Effector memory CD8-positive, alpha-beta T cell (primary cell): Measurements from ENCODE around the gene TOP3A.
"Not testable (repeated sequence)": the region's sequence is repeated elsewhere in the genome, so short reads cannot be mapped to it uniquely, and the experiment has no call there.

Experiments used
- ATAC-seq: fragments of 150-1000 bp; cut with Tn5 transposase; replicated peaks from 2 replicates; pipeline ENCODE4 v1.10.0; 2021; ENCODE audit warnings: mild to moderate bottlenecking, moderate library complexity
- DNase-seq, 3 experiments: peaks; one replicate each; pipeline ENCODE4 v3.0.0; 2021
- H3K27ac Mint-ChIP-seq, 2 donors: one replicate each; pipeline ENCODE4 v1.8.0; 2022; ENCODE audit warnings: mild to moderate bottlenecking in 2 of 2, mixed read lengths in 2 of 2, moderate library complexity in 2 of 2
- H3K27me3 Mint-ChIP-seq, 2 donors: one replicate each; pipeline ENCODE4 v1.8.0; 2022; ENCODE audit warnings: mixed read lengths in 2 of 2
- H3K36me3 Mint-ChIP-seq: one replicate; pipeline ENCODE4 v1.8.0; 2022; ENCODE audit warnings: mild to moderate bottlenecking, moderate library complexity, mixed read lengths; ENCODE audit not compliant: insufficient read depth
- H3K4me1 Mint-ChIP-seq, 2 donors: one replicate each; pipeline ENCODE4 v1.8.0; 2022; ENCODE audit warnings: low read depth in 2 of 2, mixed read lengths in 2 of 2
- H3K4me3 Mint-ChIP-seq, 2 donors: one replicate each; pipeline ENCODE4 v1.8.0; 2022; ENCODE audit warnings: mild to moderate bottlenecking in 2 of 2, mixed read lengths in 2 of 2, moderate library complexity in 2 of 2
- H3K9me3 Mint-ChIP-seq, 2 donors: one replicate each; pipeline ENCODE4 v1.8.0; 2022; ENCODE audit warnings: mixed read lengths in 2 of 2

Gene TOP3A

DNA sequence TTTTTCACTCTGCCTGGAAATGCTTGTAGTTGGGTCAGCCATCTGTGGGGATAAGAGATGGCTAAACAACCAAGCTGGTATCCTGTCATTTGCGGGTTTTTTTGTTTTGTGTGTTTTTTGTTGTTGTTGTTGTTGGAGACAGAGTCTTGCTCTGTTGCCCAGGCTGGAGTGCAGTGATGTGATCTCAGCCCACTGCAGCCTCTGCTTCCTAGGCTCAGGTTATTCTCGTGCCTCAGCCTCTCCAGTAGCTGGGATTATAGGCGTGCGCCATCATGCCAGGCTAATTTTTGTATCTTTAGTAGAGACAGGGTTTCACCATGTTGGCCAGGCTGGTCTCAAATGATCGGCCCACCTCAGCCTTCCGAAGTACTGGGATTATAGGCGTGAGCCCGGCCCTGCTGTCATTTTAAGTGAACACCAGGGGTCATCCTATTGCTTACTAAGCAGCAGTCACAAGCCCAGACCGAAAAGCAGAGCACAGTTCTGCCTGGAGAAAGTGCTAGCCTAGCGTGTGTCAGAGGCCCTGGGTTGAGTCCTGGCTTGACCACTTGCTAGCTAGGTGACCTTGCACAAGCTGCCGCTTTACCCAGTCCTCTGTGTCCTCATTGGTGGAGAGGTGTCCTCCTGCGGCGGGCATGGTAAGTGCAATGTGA lies 4.9 kb upstream of the TOP3A start:
- peak overlapping the region; percentile 8 to 40 for H3K4me3 Mint-ChIP-seq
- H3K36me3 Mint-ChIP-seq: peaks cover 54% of the 10 kb centered on the region
- no peaks in the 10 kb centered on the region for H3K9me3 Mint-ChIP-seq
- ATAC-seq (no peak), DNase-seq (no peak)
- no peaks in the 10 kb centered on the region for H3K27me3 Mint-ChIP-seq
- H3K4me1 Mint-ChIP-seq: peaks cover 54 to 58% of the 10 kb centered on the region in 2 donors
- H3K27ac Mint-ChIP-seq: peak overlapping the region; percentile 68 to 74

DNA sequence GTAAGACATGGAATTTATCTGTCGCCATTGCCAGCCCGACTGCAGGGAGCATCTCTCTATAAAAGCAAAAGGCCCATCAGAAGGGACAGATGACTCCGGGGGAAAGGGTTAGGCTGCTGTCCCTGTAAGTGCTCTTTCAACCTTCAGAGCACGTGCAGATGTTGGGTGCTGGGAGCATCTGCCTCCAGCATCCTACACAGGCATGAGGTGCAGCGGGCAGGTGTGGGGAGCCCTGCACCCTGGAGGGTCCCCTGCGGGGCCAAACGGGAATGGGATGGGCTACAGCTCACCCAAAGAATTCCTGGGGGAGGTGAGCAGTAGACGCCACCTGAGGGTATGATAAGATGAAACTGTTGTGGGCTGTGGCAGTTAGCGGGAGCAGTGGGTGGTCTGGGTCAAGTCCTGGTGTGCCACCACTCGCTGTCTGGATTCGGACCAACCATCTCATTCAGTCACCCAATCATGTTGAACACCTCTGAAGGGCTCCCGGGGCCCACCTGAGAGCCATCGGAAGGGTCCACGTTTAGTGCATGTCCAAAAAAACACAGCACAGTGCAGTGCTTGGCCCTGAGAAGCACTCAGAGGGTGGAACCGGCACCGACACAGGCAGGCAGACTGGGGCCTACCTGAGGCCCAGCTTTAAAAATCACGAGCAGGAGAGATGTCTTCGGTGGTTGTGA lies 4.1 kb upstream of the TOP3A start:
- peak overlapping the region; percentile 59 to 88 for H3K4me3 Mint-ChIP-seq
- ATAC-seq: no peak
- H3K4me1 Mint-ChIP-seq: peaks cover 57 to 60% of the 10 kb centered on the region in 2 donors
- H3K36me3 Mint-ChIP-seq: peaks cover 51% of the 10 kb centered on the region
- peak overlapping the region in 1 of 2 donors; percentile 57 for H3K27ac Mint-ChIP-seq
- H3K9me3 Mint-ChIP-seq: no peaks in the 10 kb centered on the region
- H3K27me3 Mint-ChIP-seq: no peaks in the 10 kb centered on the region
- no peak for DNase-seq

DNA sequence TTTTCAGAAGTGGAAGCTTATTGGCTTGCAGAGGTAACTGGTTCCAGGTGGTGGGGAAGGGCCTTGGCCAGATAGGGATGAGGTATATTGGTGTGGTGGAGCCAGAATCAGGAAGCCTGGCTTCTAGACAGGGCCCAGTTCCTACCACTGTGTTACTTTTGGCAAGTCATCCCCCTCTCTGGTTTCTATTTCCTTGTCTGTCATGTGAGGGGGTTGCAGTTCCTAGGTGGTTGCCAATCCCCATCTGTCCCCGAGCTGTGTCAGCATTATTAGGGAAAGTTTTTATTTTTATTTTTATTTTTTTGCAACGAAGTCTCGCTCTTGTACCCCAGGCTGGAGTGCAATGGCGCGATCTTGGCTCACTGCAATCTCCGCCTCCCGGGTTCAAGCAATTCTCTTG lies 3.3 kb upstream of the TOP3A start:
- no peak for DNase-seq
- H3K27ac Mint-ChIP-seq: peak overlapping the region in 1 of 2 donors; percentile 73
- H3K4me1 Mint-ChIP-seq: peaks cover 56 to 64% of the 10 kb centered on the region in 2 donors
- H3K27me3 Mint-ChIP-seq: no peaks in the 10 kb centered on the region
- ATAC-seq: no peak
- H3K36me3 Mint-ChIP-seq: peaks cover 45% of the 10 kb centered on the region
- peak overlapping the region; percentile 59 to 88 for H3K4me3 Mint-ChIP-seq
- no peaks in the 10 kb centered on the region for H3K9me3 Mint-ChIP-seq

DNA sequence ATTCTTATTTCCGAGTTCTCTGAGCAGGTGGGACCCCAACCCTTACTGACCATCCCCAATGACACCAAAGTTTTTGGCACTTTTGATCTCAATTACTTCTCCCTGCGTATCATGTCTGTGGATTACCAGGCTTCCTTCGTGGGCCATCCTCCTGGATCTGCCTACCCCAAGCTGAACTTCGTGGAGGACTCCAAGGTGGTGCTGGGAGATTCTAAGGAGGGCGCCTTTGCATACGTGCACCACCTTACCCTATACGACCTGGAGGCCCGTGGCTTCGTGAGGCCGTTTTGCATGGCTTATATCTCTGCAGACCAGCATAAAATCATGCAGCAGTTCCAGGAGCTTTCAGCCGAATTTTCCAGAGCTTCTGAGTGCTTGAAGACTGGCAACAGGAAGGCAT lies 1.2 kb upstream of the TOP3A start:
- Mint-ChIP-seq H3K36me3 (peaks cover 48% of the 10 kb centered on the region), H3K9me3 (no peaks in the 10 kb centered on the region), H3K27ac (peak overlapping the region; percentile 95), H3K27me3 (no peaks in the 10 kb centered on the region), H3K4me3 (peak overlapping the region; percentile 88 to 98), H3K4me1 (peaks cover 63 to 72% of the 10 kb centered on the region in 2 donors)
- no peak for DNase-seq
- no peak for ATAC-seq

DNA sequence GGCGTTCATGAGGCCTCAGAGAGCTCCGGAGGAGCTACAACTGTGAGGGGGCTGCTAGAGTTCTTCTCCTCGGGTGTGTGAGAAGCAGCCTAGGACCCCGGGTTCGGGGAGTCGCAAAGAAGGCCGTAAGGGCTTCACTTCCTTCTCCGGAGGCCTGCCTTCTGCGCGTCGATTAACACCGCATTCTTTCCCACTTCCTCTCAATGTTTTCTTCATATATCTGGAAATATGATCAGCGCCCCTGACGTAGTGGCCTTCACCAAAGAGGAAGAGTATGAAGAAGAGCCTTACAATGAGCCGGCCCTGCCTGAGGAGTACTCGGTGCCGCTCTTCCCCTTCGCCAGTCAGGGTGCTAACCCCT lies 748 bp upstream of the TOP3A start:
- Mint-ChIP-seq H3K27ac (peak overlapping the region; percentile 95), H3K4me3 (peak overlapping the region; percentile 88 to 98), H3K36me3 (peaks cover 46% of the 10 kb centered on the region), H3K4me1 (peaks cover 58 to 68% of the 10 kb centered on the region in 2 donors), H3K9me3 (no peaks in the 10 kb centered on the region), H3K27me3 (no peaks in the 10 kb centered on the region)
- ATAC-seq (peak; percentile 13), DNase-seq (no peak)

DNA sequence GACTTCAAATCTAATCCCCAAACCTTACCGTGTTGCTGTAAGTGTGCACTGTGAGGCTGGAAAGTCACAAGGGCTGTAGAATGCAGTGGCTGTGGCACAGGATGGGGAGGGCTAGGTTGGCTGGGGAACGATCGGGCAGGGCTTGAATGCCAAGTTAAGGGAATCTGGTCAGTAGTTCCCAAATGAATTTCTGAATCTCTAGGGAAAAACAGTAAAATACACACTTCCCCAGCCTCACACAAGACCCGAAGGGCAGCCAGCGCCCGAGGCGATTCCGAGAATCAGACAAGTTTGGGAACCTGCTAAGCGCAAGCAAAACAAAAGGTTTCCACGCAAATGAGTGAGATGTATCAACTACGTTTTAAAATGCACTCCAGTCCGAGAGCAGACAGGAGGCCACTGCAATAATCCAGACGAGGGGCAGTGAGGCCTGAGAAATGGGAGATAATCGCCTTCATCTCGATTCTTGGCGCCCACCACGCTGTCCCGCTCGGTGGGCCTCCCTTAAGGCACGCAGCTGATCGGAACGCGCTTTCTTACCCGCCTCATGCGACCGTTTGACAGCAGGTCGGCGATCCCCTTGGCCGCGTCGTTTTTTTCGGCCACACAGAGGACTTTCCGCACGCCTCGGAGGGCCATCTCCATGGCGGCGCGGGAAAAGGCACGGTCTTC lies 599 bp downstream of the TOP3A start:
- H3K9me3 Mint-ChIP-seq: no peaks in the 10 kb centered on the region
- H3K4me1 Mint-ChIP-seq: peaks cover 46 to 61% of the 10 kb centered on the region in 2 donors
- no peaks in the 10 kb centered on the region for H3K27me3 Mint-ChIP-seq
- H3K36me3 Mint-ChIP-seq: peaks cover 46% of the 10 kb centered on the region
- no peak for DNase-seq
- peak overlapping the region; percentile 88 to 98 for H3K4me3 Mint-ChIP-seq
- H3K27ac Mint-ChIP-seq: peak overlapping the region; percentile 95
- ATAC-seq: peak; percentile 6

DNA sequence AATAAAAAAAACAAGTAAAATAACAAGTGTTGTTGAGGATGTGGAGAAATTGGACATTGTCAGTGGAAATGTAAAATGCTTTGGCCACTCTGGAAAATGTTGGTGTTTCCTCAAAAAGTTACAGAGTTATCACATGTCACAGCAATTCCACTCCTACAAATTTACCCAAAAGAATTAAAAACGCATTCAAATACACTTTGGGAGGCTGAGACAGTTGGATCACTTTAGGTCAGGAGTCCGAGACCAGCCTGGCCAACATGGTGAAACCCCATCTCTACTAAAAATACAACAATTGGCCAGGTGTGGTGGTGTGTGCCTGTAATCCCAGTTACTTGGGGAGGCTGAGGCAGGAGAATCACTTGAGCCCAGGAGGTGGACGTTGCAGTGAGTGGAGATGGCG lies 5.6 kb downstream of the TOP3A start:
- Mint-ChIP-seq H3K9me3 (no peaks in the 10 kb centered on the region), H3K27ac (no peak overlapping the region)

DNA sequence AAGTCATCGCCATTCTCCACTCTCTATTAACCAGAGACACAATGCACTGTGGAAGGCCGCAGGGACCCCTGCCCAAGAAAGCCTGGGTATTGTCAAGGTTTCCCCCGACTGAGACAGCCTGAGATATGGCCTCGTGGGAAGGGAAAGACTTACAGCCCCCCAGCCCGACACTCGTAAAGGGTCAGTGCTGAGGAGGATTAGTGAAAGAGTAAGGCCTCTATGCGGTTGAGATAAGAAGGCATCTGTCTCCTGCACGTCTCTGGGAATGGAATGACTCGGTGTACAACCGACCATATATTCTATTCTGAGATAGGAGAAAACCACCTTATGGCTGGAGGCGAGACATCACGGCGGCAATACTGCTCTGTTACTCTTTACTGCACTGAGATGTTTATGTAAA lies 11.6 kb downstream of the TOP3A start:
- DNase-seq, H3K27me3 Mint-ChIP-seq, H3K9me3 Mint-ChIP-seq, H3K4me3 Mint-ChIP-seq, H3K4me1 Mint-ChIP-seq, ATAC-seq: not testable (repeated sequence)
- peak overlapping the region in 1 of 2 donors; percentile 86 for H3K27ac Mint-ChIP-seq
- peaks cover 70% of the 10 kb centered on the region for H3K36me3 Mint-ChIP-seq

More for the DNA sequence above, 5.6 kb downstream of the TOP3A start:
- no peaks in the 10 kb centered on the region for H3K27me3 Mint-ChIP-seq
- H3K4me3 Mint-ChIP-seq: no peak overlapping the region
- H3K36me3 Mint-ChIP-seq: peaks cover 44% of the 10 kb centered on the region
- ATAC-seq (no peak), DNase-seq (no peak)
- peaks cover 15 to 27% of the 10 kb centered on the region in 2 donors for H3K4me1 Mint-ChIP-seq

DNA sequence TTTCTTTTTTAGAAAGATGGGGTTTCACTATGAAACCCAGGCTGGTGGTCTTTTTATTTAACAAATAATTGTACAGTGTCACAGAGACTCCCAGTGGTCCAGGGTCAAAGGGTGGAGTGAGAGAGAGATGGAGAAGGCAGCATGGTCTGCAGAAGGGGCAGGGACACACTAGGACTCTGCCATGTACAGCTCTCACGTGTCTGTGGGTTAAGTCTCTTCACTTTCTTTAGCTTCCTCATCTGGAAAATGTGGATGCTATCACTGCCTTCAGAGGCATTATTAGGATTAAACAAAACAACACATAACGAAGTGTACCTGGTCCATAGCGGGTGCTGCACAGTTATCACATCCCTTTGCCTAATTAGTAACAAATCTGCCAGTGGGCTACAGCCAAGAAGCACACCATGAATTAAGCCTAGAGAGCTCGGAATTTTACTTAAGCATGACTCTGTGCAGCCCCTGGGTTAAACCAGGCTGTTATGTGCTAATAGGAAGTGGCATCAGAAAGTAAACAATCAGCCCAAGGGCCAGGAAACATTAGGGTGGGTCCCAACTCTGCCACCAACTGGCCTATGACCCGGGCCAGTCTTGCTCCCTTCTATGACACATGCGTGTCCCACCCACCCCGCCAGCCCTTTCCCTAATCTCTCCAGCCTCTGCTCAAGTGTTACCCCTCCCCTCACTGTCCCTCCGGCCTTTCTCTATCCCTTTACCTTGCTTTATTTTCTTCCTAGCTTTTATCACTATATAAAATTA lies 13.9 kb downstream of the TOP3A start:
- Mint-ChIP-seq H3K27me3 (no peaks in the 10 kb centered on the region), H3K36me3 (peaks cover 60% of the 10 kb centered on the region), H3K4me3 (no peak overlapping the region), H3K4me1 (no peaks in the 10 kb centered on the region), H3K27ac (no peak overlapping the region), H3K9me3 (no peaks in the 10 kb centered on the region)
- DNase-seq (no peak), ATAC-seq (no peak)

DNA sequence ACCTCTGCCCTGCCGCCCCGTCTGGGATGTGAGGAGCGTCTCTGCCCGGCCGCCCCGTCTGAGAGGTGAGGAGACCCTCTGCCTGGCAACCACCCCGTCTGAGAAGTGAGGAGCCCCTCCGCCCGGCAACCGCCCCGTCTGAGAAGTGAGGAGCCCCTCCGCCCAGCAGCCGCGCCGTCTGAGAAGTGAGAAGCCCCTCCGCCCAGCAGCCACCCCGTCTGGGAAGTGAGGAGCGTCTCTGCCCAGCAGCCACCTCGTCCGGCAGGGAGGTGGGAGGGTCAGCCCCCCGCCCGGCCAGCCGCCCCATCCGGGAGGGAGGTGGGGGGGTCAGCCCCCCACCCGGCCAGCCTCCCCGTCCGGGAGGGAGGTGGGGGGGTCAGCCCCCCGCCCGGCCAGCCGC lies 16.7 kb downstream of the TOP3A start:
- H3K27me3 Mint-ChIP-seq, H3K4me1 Mint-ChIP-seq, H3K4me3 Mint-ChIP-seq, H3K9me3 Mint-ChIP-seq, DNase-seq, ATAC-seq, H3K27ac Mint-ChIP-seq: not testable (repeated sequence)
- H3K36me3 Mint-ChIP-seq: peaks cover 55% of the 10 kb centered on the region

DNA sequence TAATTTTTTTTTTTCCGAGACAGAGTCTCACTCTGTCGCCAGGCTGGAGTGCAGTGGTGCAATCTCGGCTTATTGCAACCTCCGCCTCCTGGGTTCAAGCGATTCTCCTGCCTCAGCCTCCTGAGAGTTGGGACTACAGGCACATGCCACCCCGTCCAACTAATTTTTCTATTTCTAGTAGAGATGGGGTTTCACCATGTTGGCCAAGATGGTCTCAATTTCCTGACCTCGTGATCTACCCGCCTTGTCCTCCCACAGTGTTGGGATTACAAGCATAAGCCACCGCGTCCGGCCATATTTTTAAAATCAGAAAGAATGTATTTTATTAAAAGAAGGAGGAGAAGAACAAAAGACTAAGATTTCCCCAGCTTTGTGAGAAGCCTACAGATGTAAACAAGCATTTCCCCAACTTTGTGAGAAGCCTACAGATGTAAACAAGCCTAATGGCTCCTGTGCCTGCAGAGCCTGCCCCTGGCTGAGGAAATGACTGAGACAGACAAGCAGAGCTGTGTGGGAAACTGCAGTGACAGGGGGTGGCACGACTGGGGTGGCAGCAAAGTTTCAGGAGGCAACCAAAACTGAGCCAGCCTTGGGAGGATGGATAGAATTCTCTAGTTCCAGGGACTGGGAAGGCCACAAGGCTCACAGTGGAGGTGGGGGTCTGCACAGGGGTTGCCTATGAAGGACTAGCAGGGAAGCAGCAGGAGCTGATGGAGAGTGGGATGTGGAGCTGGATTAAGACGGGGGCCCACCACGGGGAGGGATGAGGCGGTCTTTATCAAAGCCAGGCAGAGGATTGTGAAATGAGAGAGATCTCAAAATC lies 22.9 kb downstream of the TOP3A start:
- no peak overlapping the region for H3K4me3 Mint-ChIP-seq
- no peak for DNase-seq
- no peaks in the 10 kb centered on the region for H3K4me1 Mint-ChIP-seq
- H3K27me3 Mint-ChIP-seq: no peaks in the 10 kb centered on the region
- H3K9me3 Mint-ChIP-seq: no peaks in the 10 kb centered on the region
- peaks cover 53% of the 10 kb centered on the region for H3K36me3 Mint-ChIP-seq
- peak overlapping the region in 1 of 2 donors; percentile 58 for H3K27ac Mint-ChIP-seq
- ATAC-seq: no peak

DNA sequence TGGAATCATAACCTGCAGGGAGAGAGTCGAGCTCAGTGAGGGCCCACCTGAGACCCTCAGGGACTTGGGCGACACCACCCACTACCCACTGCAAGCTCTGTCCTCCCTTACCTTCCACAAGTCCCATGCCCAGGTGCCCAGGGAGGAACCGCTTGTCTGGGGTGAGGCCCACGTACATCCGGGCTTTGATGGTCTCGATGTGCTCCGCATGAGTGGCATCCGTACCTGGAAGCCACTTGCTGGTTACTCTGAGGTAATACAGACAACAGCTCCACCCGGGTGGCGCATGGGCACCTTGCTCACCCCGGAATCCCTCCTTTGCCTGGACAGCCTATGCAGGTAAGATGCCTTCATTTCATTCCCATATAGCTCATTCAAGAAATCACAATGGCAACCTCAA lies 29.5 kb downstream of the TOP3A start:
- Mint-ChIP-seq H3K27ac (no peak overlapping the region), H3K27me3 (no peaks in the 10 kb centered on the region), H3K9me3 (no peaks in the 10 kb centered on the region), H3K4me1 (no peaks in the 10 kb centered on the region), H3K36me3 (peaks cover 73% of the 10 kb centered on the region), H3K4me3 (no peak overlapping the region)
- ATAC-seq (no peak), DNase-seq (no peak)

DNA sequence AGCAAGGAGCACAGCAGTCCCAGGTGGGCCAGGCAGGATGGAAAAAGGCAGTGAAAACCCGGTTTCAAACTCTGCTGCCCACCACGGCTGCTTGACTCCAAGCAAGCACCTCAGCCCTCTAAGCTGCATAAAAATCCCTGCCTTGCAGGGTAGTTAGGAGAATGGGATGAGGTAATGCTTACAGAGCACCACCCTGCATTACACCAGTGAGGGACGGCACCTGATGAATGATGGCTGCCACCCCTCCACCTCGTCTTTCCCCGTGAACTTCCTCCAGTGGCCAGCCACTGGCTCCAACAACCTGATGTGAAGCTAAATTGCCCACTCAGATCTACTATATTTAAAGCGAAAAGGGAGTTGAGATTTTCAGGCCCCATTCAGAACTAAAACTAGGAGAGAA lies 33.0 kb downstream of the TOP3A start:
- Mint-ChIP-seq H3K36me3 (peaks cover 74% of the 10 kb centered on the region), H3K4me3 (no peak overlapping the region), H3K9me3 (no peaks in the 10 kb centered on the region), H3K27ac (no peak overlapping the region), H3K4me1 (no peaks in the 10 kb centered on the region), H3K27me3 (no peaks in the 10 kb centered on the region)
- DNase-seq (no peak), ATAC-seq (no peak)
